HG02623 (cell line): ENCODE results near the gene HMGN3.

Experiments
- ATAC-seq: cut with Tn5 transposase; IDR thresholded peaks from one replicate; pipeline ENCODE4 v1.9.1; 2021; ENCODE audit warnings: moderate library complexity; ENCODE audit not compliant: unreplicated experiment

HMGN3 gene

DNA sequence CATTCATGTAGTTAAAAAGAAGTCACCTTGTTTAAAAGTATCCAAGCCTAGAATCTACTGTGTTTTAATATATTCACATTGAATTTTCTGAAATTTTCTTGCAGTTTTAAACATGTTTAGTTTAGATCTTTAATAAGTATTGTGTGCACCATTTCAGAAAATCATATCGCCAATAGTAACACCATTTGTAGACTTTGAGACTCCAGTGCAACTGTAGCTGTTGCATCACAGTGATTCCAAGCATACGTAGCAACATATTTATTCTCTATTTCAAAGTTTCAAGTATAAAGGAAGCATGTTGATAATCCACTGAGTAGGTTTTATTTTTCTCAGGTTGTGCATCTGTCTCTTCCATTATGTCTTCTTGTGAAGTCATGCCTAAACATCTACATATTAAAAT is 46.4 kb downstream of the HMGN3 start:
- no peak for ATAC-seq

DNA sequence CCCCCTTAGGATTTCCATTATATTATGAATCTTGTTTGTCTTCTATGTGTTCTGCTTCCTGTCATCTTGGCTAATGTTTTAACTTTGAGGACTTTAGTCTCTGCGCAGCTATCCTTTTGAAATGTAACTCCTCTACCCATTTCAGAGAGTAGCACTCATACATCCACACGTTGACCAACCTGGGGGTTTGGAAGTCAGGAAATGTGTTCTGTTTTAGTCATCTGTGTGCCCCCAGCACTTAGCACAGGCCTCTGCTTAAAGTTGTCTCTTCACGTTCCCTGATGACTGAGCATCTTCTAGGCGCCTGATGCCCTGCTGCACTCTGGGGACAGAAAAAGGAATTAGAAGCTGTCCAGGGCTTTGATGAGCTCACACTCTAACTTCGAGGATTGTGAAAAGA is 47.9 kb downstream of the HMGN3 start:
- ATAC-seq, result no peak

GRCh38 chr6:79184641-79185040 is 49.8 kb downstream of the HMGN3 start:
- ATAC-seq, result no peak

DNA sequence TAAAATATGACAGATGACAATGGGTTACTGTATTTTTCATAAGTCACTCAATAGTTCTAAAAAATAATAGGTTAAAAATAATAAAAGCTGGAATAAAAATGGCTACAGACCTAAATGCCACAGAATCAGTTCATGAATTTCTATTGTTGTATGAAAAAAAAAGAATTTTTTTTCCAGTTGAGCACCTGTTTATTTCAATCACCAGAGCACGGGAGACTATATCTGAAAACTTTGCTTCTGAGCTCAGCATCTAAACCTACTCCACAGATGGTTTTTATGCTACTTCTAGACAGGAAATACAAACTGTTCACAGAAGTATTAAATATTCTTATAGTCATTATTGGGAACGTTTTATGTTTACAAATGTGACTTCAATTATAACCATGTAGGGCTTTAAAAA is 50.4 kb downstream of the HMGN3 start:
- no peak for ATAC-seq

DNA sequence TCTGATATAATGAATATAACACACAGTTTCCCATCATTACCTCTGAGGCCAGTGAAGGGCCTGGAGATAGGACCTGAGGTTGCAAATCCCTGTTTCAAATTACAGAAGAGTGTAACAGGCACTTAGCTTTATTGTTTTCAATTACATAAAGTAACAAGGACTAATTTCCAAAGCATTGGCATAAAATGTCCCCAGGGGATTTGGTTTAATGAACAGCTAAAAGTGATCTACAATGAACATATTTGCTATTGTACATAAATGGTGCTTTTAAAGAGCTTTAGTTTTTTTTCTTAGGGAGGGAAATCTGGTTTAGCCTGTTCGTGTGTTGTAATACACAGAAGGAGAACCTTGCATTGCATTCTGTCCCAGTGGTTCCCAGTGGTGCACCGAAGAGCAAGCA is 54.4 kb downstream of the HMGN3 start:
- no peak for ATAC-seq

DNA sequence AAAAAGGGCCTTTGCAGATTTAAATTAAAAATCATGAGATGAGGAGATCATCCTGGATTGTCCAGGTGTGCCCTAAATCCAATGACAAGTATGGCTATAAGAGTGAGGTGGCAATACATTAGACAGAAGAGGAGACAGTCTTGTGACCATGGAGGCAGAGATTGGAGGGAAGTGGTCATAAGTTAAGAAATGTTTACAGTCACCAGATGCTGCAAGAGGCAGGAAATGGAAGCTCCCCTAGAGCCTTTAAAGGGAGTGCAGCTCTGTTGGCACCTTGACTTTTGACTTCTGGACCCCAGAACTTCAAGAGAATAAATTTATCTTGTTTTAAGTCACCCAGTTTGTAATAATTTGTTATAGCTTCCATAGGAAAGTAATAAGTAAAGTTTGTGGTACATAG is 61.1 kb downstream of the HMGN3 start:
- ATAC-seq, result no peak

DNA sequence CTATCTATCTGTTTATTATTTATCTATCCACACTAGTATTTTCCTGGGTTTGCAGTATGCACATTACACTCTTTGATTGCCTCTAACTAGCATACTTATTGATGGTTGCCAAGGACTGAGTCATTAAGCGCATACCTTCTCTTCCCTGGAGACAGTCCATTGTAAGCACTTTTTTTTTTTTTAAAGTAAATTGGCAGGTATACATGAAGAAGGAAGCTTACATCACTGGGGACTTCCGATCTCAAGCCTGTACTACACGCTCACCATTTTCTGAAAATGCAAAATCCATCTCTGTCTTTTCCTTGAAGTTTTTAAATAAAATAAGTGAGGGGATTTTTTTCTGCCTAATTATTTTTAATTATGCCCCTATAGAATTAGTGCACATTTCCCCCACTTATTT is 63.5 kb downstream of the HMGN3 start:
- ATAC-seq, result no peak

- ATAC-seq, result no peak
These were observed 64.1 kb downstream of the HMGN3 start for GRCh38 chr6:79170431-79170830.

- no peak for ATAC-seq
These were observed 65.8 kb downstream of the HMGN3 start for GRCh38 chr6:79168695-79168980.

DNA sequence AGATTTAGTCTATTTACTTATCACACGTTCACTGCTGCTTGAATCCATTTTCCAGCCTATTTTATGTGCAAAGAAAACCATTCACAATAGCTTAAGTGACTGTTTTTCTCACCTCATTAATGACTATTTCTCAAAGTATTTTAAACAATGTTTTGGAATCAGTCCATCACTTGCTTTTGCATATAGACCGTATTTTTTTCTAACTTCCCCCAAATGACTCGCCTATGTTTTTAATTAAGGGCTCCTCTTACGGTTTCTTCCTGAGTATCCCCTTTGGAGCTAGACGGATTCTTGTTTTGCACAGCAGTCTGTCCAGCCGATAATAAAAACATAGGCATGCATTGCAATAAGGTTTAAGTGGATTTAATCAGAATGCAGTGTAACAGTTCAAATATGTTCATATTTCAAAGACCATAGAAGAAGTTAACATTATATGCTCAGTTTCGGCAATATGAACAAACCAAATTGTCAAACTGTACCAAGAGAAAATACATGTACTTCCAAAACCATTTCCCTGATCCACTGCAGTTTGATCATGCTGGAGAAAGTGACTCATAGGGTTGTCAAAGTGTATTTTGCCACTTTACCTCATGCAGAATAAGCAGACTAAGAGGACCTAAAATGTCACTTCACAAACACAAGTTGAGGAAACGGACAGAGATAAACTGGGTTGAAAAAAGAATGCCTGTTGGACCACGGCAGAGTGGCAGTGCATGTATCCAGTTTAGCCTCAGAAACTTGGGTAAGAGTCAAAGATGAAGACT is 66.4 kb downstream of the HMGN3 start:
- ATAC-seq, result no peak

GRCh38 chr6:79159846-79160245 is 74.6 kb downstream of the HMGN3 start:
- ATAC-seq, result no peak

DNA sequence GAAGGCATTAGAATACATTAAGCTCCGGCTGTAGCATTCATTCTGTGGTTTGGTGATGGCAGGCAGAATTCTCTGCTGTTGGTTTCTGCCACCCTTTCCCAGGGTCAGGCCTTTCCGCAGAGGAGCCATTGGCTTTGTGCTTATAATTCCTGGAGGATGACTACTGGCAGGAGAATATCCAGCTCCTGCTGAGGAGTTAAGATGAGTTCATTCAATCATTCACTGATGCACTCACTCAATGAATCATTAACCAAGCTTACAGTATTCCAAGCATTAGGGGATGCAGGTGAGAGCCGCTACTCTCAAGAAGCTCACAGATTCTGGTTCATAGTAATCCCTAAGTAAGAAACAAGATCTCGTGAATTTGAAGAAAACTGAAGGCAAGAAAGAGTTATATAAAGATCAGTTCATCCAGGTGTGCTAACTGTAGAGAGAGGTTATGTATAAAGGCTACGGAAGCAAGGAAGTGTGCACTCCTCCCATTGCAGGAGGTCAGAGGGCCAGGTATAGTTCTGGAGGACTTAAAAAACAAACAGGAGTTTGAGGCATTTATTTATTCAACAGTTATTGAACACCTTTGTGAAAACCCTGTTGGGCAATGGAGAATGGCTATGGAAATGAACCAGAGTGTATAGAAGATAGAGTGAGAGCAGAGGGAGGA is 75.5 kb downstream of the HMGN3 start:
- ATAC-seq, result no peak

DNA sequence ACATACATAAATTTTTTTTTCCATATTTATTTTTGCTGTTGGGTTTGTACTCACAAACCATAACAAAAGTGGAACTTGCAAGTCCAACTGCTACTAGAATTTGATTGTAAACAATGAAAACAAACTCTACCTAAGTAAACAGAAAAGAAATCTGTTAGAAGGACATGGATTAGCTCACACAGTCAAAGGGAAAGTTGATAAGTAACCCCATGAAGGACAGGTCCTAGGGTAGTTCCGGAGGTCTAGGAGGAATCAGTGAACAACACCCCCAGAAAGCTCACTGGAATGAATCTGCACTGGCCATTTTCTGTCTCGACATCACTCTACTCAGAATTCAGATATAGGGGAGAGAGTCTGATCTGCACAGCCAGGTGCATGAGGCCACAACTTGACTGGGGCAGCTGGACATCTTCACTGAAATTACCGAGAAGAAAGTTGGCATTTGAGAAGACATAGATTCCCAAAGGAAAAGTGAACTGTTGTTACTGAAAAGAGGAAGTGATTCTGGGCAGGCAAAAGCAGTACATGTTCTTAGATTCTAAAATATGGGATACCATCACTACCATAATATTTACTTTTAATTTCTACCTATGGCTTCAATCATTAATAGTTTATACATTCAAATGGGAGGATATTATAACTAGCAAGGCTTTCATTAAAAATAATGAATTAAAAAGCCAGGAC is 76.4 kb downstream of the HMGN3 start:
- no peak for ATAC-seq

GRCh38 chr6:79152269-79152737 is 82.2 kb downstream of the HMGN3 start:
- no peak for ATAC-seq
